ENCODE data around the gene UBAP1L. TPM values are rescaled to one million over a fixed set of nuclear protein-coding genes. Genes with fewer than 3 reads are reported as not detected.
A peak's percentile ranks its signal among the peaks of the same experiment; 100 is the strongest.

UBAP1L gene
- polyA plus RNA-seq, 1 donor, result 4.9 TPM

- Histone ChIP-seq H3K36me3 (ENCODE audit: control insufficient read depth, insufficient read depth, low read length) (peaks cover 8% of the 10 kb centered on the region), H3K27me3 (ENCODE audit: control insufficient read depth, insufficient read depth, low read length) (no peaks in the 10 kb centered on the region), H3K4me1 (ENCODE audit: control insufficient read depth, insufficient read depth, low read length) (peaks cover 10% of the 10 kb centered on the region), H3K4me3 (ENCODE audit: low read length) (peak overlapping the region; percentile 72), H3K27ac (ENCODE audit: low read length) (no peak overlapping the region), H3K9me3 (ENCODE audit: control insufficient read depth, low read depth, low read length) (peaks cover 4% of the 10 kb centered on the region)
- WGBS (ENCODE audit: insufficient coverage, low lambda C conversion rate), result no CpG with 5 or more reads among the region's 8 CpGs
- no peak for DNase-seq
These were observed 19.5 kb upstream of the UBAP1L start for GRCh38 chr15:65134538-65134937.

GRCh38 chr15:65133548-65134200 is 18.7 kb upstream of the UBAP1L start, which contains the start of gene PDCD7:
Gene PDCD7 (minus strand): TSS chr15:65133808. CDS start chr15:65133781, 27 bp downstream.
- H3K27me3 ChIP-seq (ENCODE audit: control insufficient read depth, insufficient read depth, low read length), result no peaks in the 10 kb centered on the region

GRCh38 chr15:65132878-65133547 is 18.0 kb upstream of the UBAP1L start:
- Histone ChIP-seq H3K9me3 (ENCODE audit: control insufficient read depth, low read depth, low read length) (peaks cover 4% of the 10 kb centered on the region), H3K4me1 (ENCODE audit: control insufficient read depth, insufficient read depth, low read length) (peaks cover 10% of the 10 kb centered on the region), H3K4me3 (ENCODE audit: low read length) (peak overlapping the region; percentile 72), H3K27me3 (ENCODE audit: control insufficient read depth, insufficient read depth, low read length) (no peaks in the 10 kb centered on the region), H3K36me3 (ENCODE audit: control insufficient read depth, insufficient read depth, low read length) (peaks cover 24% of the 10 kb centered on the region), H3K27ac (ENCODE audit: low read length) (peak overlapping the region; percentile 79)
- WGBS (ENCODE audit: insufficient coverage, low lambda C conversion rate), result no CpG with 5 or more reads among the region's 93 CpGs
- DNase-seq, result peak; percentile 16 to 79

More at GRCh38 chr15:65133548-65134200, 18.7 kb upstream of the UBAP1L start, which contains the start of gene PDCD7:
- peaks cover 4% of the 10 kb centered on the region for H3K9me3 ChIP-seq (ENCODE audit: control insufficient read depth, low read depth, low read length)
- peak within 1 kb of the TSS; percentile 72 for H3K4me3 ChIP-seq (ENCODE audit: low read length)
- WGBS (ENCODE audit: insufficient coverage, low lambda C conversion rate), result 0% methylated on average over 4 of the region's 45 CpGs
- peaks cover 17% of the 10 kb centered on the region for H3K36me3 ChIP-seq (ENCODE audit: control insufficient read depth, insufficient read depth, low read length)
- peak; percentile 94 to 95 for DNase-seq
- H3K4me1 ChIP-seq (ENCODE audit: control insufficient read depth, insufficient read depth, low read length), result peaks cover 10% of the 10 kb centered on the region
- H3K27ac ChIP-seq (ENCODE audit: low read length), result peak within 1 kb of the TSS; percentile 79

- Histone ChIP-seq H3K4me1 (ENCODE audit: control insufficient read depth, insufficient read depth, low read length) (peaks cover 10% of the 10 kb centered on the region), H3K9me3 (ENCODE audit: control insufficient read depth, low read depth, low read length) (no peaks in the 10 kb centered on the region), H3K36me3 (ENCODE audit: control insufficient read depth, insufficient read depth, low read length) (peaks cover 41% of the 10 kb centered on the region), H3K4me3 (ENCODE audit: low read length) (no peak overlapping the region), H3K27ac (ENCODE audit: low read length) (no peak overlapping the region), H3K27me3 (ENCODE audit: control insufficient read depth, insufficient read depth, low read length) (no peaks in the 10 kb centered on the region)
- no CpG with 5 or more reads among the region's 5 CpGs for WGBS (ENCODE audit: insufficient coverage, low lambda C conversion rate)
- DNase-seq, result no peak
These were observed 15.9 kb upstream of the UBAP1L start for GRCh38 chr15:65130941-65131340.

GRCh38 chr15:65115542-65115941 is 542 bp upstream of the UBAP1L start:
- H3K36me3 ChIP-seq (ENCODE audit: control insufficient read depth, insufficient read depth, low read length), result peaks cover 66% of the 10 kb centered on the region
- no peak overlapping the region for H3K4me3 ChIP-seq (ENCODE audit: low read length)
- WGBS (ENCODE audit: insufficient coverage, low lambda C conversion rate), result 83% methylated on average over 2 of the region's 5 CpGs
- H3K27me3 ChIP-seq (ENCODE audit: control insufficient read depth, insufficient read depth, low read length), result no peaks in the 10 kb centered on the region
- H3K9me3 ChIP-seq (ENCODE audit: control insufficient read depth, low read depth, low read length), result no peaks in the 10 kb centered on the region
- H3K4me1 ChIP-seq (ENCODE audit: control insufficient read depth, insufficient read depth, low read length), result no peaks in the 10 kb centered on the region
- no peak for DNase-seq
- H3K27ac ChIP-seq (ENCODE audit: low read length), result no peak overlapping the region

- Histone ChIP-seq H3K27ac (ENCODE audit: low read length) (no peak overlapping the region), H3K9me3 (ENCODE audit: control insufficient read depth, low read depth, low read length) (no peaks in the 10 kb centered on the region), H3K27me3 (ENCODE audit: control insufficient read depth, insufficient read depth, low read length) (no peaks in the 10 kb centered on the region), H3K4me1 (ENCODE audit: control insufficient read depth, insufficient read depth, low read length) (no peaks in the 10 kb centered on the region), H3K4me3 (ENCODE audit: low read length) (no peak overlapping the region), H3K36me3 (ENCODE audit: control insufficient read depth, insufficient read depth, low read length) (peaks cover 39% of the 10 kb centered on the region)
- peak in 1 of 2 donors; percentile 13 for DNase-seq
- WGBS (ENCODE audit: insufficient coverage, low lambda C conversion rate), result no CpG with 5 or more reads among the region's 3 CpGs
These were observed 4.2 kb downstream of the UBAP1L start for GRCh38 chr15:65110676-65111292.

- H3K27ac ChIP-seq (ENCODE audit: low read length), result no peak overlapping the region
- H3K36me3 ChIP-seq (ENCODE audit: control insufficient read depth, insufficient read depth, low read length), result peaks cover 28% of the 10 kb centered on the region
- H3K27me3 ChIP-seq (ENCODE audit: control insufficient read depth, insufficient read depth, low read length), result no peaks in the 10 kb centered on the region
- DNase-seq, result no peak
- no CpG with 5 or more reads among the region's 6 CpGs for WGBS (ENCODE audit: insufficient coverage, low lambda C conversion rate)
- H3K4me3 ChIP-seq (ENCODE audit: low read length), result no peak overlapping the region
- peaks cover 6% of the 10 kb centered on the region for H3K4me1 ChIP-seq (ENCODE audit: control insufficient read depth, insufficient read depth, low read length)
- H3K9me3 ChIP-seq (ENCODE audit: control insufficient read depth, low read depth, low read length), result no peaks in the 10 kb centered on the region
These were observed 8.9 kb downstream of the UBAP1L start for GRCh38 chr15:65106011-65106590.

GRCh38 chr15:65105038-65105437 is 10.0 kb downstream of the UBAP1L start:
- Histone ChIP-seq H3K27me3 (ENCODE audit: control insufficient read depth, insufficient read depth, low read length) (no peaks in the 10 kb centered on the region), H3K4me1 (ENCODE audit: control insufficient read depth, insufficient read depth, low read length) (peaks cover 6% of the 10 kb centered on the region), H3K9me3 (ENCODE audit: control insufficient read depth, low read depth, low read length) (no peaks in the 10 kb centered on the region), H3K27ac (ENCODE audit: low read length) (no peak overlapping the region), H3K4me3 (ENCODE audit: low read length) (no peak overlapping the region), H3K36me3 (ENCODE audit: control insufficient read depth, insufficient read depth, low read length) (peaks cover 38% of the 10 kb centered on the region)
- no CpG with 5 or more reads among the region's 5 CpGs for WGBS (ENCODE audit: insufficient coverage, low lambda C conversion rate)
- DNase-seq, result no peak

GRCh38 chr15:65102912-65103311 is 12.1 kb downstream of the UBAP1L start:
- Histone ChIP-seq H3K9me3 (ENCODE audit: control insufficient read depth, low read depth, low read length) (no peaks in the 10 kb centered on the region), H3K4me1 (ENCODE audit: control insufficient read depth, insufficient read depth, low read length) (peaks cover 6% of the 10 kb centered on the region), H3K27ac (ENCODE audit: low read length) (no peak overlapping the region), H3K4me3 (ENCODE audit: low read length) (no peak overlapping the region), H3K27me3 (ENCODE audit: control insufficient read depth, insufficient read depth, low read length) (no peaks in the 10 kb centered on the region), H3K36me3 (ENCODE audit: control insufficient read depth, insufficient read depth, low read length) (peaks cover 56% of the 10 kb centered on the region)
- WGBS (ENCODE audit: insufficient coverage, low lambda C conversion rate), result 100% methylated on average over 2 of the region's 3 CpGs
- DNase-seq, result no peak
